ENCODE results near the gene MLYCD.
A peak's percentile ranks its signal among the peaks of the same experiment; 100 is the strongest.
"Not testable (repeated sequence)": the region's sequence is repeated elsewhere in the genome, so short reads cannot be mapped to it uniquely, and the experiment has no call there.

The MLYCD gene

DNA sequence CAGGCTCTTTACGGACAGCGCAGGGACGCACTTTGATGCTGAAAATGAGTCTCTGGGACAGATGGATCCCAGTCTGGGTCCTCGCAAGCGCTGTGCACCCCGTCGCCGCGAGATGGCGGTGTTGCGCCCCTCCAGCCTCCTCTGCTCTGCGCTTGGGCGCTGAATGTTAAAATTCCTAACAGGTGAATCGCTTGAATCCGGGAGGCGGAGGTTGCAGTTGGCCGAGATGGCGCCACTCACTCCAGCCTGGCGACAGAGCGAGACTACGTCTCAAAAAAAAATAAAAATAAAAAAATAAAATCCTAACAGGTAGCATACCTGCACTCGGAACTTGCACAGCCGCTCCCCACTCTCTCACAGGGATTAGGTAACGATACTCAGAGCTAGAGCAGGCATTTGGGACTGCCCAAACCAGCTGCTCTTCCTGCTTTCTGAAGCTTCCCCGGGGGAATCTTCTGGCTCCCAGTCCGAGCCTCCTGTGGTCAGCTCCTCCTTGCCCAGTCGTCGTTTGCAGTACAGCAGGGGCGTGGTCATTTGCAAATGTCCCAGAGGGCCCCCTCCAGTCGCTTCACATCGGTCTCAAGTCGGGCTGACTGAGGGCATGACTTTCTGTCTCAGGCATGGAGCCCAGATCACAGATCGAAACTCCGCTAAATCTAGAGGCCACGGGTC is 27.9 kb downstream of the MLYCD start:
- DNase-seq (ENCODE audit: low spot score): peak; percentile 49

DNA sequence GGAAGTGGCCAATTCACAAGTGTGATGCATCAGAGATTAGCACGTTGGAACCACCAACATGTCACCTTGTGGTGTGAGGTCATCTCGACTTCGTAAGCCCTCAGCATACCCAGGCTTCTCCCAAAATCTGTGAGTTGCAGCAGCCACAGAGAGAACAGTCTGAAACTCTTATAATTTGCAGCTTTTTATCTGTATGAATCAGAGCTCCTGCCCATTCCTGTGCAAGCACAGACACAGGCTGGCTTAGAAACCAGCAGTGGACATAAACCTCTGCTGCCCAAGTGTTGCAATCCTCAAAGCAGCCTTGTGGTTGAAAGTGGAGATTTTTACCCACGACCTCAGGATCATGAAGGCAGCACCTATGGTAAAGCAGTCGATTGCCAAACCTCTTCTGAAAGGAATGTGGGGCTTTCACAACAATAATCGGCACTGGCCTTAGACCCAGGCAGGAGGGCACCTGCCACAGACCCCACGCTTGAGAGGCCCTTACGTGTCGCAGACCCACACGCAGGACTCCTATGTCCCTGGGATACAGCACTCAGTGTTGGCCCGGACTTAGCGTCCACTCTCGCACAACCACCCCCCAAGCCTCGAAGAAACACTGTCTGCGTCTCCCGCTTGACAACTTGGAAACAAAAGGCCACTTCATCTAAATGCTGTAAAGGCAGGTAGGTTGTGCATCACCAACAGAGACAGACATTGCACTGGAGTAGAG is 29.6 kb downstream of the MLYCD start:
- DNase-seq (ENCODE audit: low spot score): no peak

DNA sequence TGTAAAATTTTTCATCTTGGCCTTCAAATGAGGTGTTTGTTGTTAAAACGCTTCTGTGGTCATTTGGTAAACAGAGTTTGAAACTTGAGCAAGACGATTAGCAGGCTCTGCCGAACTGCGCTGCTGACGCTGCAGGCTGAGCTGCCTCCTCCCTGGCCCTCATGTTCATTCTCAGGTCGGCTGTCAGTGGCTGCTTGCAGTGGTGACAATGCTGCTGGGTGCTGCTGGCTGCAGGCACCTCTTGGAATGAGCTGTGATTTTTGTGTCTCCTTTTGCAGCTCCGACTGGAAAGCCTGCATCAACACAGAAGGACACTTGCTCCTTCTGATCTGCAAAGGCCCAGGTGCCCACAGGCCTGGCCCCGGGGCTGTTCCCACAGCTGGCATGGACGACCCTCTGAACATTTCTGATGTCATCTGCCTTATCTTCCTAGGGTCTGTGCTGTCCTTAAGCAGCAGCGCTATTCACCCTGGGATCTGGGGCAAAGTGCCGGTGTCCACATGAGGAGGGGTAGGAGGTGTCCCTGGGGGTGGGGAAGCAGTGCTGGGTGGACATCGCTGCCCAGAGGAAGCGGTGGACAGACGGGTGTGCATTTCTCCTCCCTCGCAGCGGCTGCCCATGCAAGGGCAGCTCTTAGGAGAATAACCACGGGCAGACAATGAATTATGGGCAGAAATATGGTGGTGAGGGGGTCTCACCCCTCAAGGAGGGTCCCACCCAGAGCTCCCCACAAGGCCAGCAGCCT is 31.1 kb downstream of the MLYCD start:
- DNase-seq (ENCODE audit: low spot score): no peak

DNA sequence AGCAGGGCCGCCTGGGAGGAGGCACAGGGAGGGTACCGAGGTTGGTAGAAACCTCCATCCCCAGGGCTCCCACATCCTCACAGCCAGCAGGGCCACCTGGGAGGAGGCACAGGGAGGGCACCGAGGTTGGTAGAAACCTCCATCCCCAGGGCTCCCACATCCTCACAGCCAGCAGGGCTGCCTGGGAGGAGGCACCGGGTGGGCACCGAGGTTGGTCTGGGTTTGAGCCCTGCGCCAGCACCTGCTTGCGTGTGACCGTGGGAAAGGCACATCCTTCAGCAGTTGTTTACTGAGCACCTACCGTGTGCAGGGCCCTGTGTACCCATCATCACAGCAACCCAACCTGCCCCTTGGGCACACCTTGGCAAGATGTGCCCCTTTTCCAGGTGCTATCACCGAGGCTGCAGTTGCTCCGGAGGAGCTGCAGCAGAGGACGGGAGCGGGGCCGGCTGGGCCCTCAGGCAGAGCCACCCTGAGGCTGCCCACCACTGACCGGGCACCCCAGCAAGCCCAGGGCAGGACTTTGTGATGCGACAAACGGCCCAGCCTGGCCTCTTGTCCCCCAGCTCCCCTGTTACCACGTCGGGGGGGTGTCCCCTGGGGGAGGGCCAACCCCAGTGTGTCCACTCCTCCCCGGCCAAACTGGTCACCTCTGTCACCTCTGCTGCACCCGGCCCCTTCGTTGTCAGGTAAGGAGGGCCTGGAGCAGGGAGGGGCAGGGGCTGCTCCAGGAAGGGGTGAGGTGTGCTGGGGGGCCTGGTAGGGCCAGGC is 32.0 kb downstream of the MLYCD start:
- DNase-seq (ENCODE audit: low spot score): no peak

DNA sequence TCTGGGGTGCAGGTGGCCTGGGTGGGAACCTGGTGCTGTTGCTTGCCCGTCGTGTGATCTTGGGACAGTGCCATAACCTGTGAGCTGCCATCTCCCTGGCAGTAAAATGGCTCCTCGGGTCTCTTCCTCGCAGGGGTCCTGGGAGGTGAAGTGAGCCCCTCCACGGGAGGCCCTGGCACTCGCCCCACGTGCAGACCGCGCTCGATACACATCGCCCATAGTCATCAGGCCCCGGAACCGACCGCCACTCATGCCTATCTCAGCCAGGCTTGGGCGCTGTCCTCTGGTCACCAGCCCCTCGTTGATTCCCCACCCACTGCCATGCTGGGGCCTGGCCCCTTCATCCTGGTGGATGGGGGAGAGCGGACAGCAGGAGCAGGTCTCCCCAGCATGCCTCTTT is 32.6 kb downstream of the MLYCD start:
- no peak for DNase-seq (ENCODE audit: low spot score)

DNA sequence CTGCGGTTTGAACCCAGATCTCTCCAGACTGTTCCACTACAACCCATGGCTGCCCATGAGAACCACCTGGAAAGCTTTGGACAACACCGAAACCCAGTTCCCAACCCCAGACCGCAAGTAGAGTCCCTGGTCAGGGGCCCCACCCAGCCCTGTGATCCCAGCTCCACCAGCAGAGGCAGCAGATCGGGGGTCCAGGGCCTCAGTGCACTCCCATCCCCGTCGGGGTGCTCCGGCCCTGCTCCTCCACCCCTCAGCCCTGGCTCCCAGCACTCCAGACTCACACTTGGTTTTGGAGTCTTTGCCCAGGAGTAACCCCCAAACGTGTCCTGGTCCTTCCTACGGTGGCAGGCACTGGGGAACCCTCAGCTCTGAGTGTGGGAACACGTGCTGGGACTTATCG is 33.4 kb downstream of the MLYCD start:
- no peak for DNase-seq (ENCODE audit: low spot score)

DNA sequence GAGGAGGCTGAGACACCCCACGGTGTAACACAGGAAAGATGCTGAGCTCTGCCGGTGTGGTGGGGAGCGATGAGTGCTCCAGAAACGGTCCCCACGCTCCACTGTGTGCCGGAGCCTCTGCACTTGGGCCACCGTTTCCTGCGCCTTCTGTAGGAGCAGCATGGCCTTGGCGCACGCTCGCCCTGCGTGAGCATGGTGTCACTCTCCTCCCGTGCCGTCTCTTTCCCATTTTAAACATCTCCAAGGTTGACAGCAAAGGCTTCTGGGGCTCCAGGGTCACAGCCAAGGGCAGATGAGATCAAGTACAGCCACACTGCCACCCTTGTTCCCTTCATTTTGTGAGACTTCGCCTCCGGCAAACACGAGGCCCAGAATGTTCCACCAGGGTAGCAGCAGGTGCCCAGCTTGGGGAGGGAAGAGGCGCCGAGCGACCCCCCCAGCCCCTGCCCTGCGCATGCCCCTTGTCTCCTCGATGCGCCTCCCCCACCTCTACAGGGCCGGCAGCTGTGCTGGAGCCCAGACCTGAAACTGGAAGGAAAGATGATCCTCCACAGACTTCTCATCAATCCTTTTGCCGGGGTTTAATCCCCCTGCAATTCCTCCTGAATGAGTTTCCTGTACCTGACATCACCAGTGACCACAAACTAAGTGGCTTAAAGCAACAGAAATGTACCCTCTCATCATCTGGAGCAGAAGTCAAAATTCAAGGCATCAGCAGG is 34.2 kb downstream of the MLYCD start:
- DNase-seq (ENCODE audit: low spot score): no peak

DNA sequence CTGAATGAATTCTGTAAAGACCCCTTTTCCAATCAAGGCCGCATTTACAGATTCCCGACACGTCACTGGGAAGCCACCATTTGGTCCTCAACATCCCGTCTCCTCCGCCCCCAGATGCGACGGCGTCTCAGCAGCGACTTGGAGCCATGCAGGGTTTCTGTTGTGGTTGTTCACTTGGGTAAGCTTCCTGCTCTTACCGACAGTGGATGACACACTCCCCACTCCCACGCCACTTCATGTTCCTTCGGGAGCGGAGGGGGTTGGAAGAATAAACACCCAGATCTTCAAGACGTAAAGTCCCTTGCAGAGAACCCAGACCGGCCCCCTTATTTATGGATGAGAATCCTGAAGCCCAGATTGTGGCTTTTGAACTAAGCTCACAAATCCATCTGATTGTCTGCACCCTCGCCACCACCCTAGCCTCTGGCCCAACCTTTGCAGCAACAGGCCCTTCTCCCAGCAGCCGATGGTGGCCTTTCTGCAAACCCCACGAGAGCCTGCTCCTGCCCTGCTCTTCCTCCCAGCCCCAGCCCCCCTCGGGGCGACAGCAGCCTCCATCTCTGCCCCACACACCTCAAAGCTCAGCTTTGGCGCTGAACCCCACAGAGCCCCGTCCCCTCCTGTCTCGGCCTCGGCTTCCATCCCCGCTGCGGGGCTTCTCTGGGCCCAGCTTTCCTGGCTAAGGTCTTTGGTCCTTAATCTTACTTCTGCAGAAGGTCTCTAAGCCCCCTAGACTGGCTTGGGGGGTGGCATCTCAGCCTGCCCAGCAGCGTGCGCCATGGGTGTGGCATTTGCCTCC is 35.2 kb downstream of the MLYCD start:
- DNase-seq (ENCODE audit: low spot score): no peak

DNA sequence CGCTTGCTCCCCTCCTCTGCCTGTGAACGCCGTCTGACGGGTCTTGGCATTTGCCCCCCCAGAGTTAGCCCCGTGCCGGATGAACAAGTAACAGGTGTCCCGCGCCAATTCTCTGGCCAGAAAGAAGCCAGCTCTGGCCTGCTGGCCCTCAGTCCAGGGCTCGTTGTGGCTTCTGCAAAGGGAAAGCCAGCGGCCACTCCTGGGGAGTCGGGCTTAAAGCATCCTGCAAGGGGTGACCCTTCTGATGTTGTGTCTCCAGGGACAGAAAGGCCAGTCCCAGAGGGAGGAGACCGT is 35.7 kb downstream of the MLYCD start:
- DNase-seq (ENCODE audit: low spot score): no peak

DNA sequence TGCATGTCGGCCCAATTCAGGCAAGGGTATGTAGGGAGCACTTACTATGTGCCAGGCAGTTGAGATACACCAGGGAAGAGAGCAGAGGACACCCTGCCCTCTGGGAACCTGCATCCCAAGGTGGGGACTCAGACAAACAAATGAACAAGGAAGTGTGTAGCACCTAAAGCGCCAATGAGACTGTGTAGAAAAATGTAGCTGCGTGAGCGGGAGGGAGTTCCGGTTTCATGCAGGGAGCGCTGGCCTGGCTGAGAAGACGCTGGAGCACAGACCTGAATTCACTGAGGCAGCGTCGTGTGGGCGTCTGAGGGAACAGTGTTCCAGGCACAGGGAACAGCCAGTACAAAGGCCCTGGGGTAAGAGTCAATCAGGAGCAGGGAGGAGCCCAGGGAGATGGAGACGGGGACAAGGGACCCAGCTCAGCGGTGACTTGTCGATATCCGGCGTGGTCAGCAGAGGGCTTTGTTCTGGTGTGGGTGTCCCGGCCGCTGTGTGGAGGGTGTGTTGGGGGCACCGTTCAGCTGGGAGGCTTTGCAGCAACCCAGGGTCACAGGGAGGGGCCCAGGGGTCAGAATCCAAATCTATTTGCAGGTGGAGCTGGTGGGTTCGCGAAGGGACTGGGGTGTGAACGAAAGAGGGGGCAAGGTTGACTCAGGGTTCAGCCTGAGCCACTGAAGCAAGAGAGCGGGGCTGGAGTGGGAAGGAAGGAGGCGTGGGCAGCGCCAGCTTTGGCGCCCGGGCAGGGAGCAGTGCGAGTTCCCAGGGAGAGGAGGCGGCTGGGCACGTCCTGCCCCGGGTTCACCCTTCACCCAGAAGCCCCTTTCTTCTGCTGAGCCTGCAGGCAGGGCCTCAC is 36.3 kb downstream of the MLYCD start:
- no peak for DNase-seq (ENCODE audit: low spot score)

DNA sequence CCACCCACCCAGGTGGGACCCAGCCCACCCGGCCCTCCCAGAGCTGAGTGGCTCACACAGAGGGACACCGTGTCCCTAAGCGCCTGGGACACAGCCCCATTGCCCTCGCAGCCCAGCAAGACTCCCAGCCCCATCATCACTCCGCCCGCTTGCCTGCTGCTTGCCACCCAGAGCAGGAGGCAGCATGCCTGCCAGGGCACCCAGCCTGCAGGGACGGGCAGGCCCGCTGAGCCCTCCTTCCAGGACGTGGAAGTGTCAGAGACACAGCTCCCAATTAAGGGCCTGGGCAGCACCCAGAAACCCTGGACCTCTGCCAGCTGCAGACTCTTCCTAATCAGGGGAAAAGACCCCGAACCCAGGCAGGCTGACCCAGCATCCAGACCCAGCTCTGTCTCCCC is 36.9 kb downstream of the MLYCD start:
- DNase-seq (ENCODE audit: low spot score): no peak

DNA sequence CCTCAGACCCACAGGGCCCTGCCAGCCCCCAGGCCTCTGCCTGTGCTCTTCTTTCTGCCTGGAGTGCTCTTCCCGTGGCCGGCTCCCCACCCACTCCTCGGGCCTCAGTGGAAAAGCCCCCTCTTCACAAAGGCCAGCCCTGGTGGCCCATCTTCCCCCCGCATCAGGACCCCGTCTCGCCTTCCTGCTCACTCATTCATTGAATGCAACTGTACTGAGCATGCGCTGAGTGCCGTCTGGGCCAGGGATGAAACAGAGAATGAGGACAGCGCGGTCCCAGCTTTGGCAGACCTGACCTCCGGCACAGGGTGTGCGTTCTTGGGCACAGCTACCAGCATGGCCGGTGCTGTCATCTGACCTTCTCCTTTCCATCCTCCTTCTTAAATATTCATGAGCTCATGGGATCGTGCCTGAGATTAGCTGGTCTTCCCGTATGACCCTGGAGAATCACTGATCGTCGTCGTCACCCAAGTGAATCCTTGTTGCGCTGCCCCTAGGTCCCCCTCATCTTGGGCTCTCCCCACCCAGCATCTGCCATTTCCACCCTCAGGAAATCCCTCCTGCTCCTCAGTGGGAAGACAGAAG is 37.8 kb downstream of the MLYCD start:
- no peak for DNase-seq (ENCODE audit: low spot score)

DNA sequence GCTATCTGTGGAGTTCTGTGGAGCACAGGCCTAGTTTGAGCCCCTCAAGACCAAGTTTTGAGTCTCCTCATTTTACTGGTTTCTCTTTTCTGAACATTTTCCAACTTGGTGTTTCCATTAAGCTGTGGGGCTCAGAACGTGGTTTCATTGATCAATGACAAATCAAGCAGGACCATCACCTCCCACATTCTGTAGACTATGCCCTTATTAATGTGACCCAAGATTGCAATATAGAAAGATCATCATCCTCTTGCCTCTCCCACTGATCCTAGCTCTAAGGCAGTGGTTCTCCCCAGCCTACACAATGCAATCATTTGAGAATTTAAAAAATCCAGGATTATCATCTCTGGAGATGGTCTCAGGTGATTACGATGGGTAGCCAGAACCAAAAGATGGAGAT is 38.4 kb downstream of the MLYCD start:
- no peak for DNase-seq (ENCODE audit: low spot score)

DNA sequence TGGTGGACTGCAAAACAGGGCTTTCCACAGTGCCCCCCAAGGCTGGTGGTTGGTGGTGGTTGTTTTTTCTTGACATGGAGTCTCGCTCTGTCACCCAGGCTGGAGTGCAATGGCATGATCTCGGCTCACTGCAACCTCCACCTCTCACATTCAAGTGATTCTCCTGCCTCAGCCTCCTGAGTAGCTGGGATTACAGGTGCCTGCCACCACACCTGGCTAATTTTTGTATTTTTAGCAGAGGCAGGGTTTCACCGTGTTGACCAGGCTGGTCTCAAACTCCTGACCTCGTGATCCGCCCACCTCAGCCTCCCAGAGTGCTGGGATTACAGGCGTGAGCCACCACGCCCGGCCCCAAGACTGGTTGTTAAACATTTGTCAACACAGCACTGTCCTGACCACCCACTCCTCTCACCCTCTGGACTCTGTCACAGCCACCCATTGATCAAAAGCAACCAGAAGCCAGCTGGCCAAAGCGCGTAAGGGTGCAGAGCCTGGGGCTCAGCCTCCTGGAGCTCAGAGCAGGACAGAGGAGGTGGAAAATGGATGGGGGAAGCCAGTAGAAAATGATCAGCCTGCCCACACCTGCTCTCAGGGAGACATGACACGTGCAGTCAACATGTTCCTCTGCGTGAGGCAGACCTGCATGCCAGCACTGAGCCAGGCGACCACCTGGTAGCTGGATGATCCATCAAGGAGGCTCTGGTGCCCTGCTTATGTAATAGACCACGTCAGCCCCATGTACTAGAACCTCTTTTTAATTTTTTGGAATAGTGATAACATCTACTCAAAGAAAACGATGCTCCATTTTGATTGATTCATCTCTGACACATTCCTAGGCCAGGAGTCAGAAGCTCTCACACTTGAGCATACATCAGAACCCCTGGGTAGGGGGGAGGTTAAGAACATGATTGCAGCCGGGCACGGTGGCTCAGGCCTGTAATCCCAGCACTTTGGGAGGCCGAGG is 39.3 kb downstream of the MLYCD start:
- DNase-seq (ENCODE audit: low spot score): no peak

DNA sequence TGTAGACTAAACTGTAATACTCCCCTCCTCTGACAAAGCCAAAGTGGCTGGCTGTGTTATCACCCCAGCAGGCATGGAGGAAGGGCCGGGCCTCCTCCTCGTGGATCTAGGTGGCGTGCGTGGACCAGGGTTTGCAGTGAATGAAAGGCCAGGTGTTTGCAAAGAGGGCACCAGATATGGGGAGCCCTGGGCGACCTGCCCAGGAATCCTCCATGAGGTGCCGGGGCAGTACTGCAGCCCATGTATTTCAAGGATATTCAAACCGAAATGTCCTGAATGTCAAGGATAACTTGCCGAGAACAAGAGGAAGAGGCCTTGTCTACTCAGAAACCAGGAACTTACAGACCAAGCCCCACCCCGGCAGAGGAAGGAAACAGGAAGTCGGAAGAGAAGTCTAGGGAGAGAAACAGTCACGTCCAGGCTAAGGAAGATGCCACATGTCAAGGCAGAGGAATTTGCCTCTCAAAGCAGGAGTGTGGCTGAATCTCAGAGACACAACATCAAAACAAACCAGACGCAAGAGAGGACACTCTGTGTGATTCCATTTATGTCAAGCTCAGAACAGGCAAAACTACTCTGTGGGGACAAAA is 40.4 kb downstream of the MLYCD start:
- DNase-seq (ENCODE audit: low spot score): no peak

DNA sequence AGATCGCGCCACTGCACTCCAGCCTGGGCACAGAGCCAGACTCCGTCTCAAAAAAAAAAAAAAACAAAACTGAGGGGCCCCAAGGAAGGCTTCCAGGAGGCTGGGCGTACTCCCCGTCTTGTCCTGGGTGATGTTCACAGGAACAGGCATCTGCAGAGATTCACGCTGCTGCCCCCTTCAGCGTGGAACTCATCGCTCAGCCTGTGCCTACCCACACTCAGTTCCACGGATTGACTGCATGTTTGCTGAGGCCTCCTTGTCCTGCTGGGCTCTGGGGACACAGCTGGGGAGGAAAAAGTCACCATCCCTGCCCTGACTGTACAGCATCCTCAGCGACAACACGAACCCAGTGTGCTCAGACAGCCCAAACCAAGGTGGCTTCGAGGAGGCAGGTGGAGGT is 41.2 kb downstream of the MLYCD start:
- DNase-seq (ENCODE audit: low spot score): no peak

DNA sequence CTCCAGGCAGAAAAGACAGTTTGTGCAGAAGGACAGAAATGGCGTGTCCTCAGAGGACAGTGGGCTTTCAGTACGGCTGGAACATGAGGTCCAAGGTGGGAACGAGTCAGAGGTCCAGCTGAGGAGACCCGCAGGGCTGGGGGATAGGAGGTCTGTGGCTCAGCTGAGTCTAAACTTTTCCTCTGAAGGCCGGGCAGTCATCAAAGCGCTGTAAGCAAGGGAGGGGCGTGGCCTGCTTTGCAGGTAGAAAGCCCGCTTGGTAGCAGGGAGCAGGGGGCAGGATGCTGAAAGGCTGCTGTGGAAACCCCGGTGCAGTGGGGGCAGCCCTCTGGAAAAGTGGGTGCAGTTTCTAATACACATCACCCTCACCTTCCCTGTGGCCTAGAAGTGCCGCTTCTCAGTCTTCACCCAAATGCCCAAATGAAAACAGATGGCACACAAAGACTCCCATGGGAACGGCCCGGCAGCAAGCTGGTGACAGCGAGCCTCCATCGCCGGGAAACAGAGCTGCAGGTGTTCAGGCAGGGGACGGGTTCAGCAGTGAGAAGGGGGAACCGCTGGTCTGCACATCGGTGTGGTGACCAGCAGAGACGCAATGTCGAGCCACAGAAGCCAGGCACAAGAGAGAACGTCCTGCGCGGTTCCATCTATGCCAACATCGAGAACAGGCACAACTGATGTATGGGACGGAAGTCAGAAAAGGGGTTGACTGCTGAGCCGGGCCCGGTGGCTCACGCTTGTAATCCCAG is 41.9 kb downstream of the MLYCD start:
- no peak for DNase-seq (ENCODE audit: low spot score)

DNA sequence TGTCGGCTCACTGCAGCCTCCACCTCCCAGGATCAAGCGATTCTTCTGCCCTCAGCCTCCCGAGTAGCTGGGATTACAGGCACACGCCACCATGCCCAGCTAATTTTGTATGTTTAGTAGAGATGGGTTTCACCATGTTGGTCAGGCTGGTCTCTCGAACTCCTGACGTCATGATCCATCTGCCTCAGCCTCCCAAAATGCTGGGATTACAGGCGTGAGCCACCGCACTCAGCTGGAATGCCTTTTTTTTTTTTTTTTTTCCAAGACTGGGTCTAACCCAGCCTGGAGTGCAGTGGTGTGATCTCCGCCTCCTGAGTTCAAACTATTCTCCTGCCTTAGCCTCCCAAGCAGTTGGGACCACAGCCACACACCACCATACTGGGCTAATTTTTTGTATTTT is 42.6 kb downstream of the MLYCD start:
- DNase-seq (ENCODE audit: low spot score): not testable (repeated sequence)

Measured in putamen (tissue), 1 donor.